HG03378 (cell line): ENCODE results near the gene C20orf204.
"Not testable (repeated sequence)": the region's sequence is repeated elsewhere in the genome, so short reads cannot be mapped to it uniquely, and the experiment has no call there.

Experiments used
- ATAC-seq: cut with Tn5 transposase; IDR thresholded peaks from one replicate; pipeline ENCODE4 v1.9.1; 2021; ENCODE audit warnings: mild to moderate bottlenecking, moderate library complexity; ENCODE audit not compliant: unreplicated experiment

Gene C20orf204, protein sequence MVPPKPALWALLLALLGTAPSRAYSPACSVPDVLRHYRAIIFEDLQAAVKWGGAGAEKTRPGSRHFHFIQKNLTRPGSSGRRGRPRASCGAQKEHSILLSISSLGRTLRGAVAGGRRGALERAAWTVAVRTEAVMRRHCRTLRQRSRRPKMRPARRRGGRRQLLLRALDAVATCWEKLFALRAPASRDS

DNA sequence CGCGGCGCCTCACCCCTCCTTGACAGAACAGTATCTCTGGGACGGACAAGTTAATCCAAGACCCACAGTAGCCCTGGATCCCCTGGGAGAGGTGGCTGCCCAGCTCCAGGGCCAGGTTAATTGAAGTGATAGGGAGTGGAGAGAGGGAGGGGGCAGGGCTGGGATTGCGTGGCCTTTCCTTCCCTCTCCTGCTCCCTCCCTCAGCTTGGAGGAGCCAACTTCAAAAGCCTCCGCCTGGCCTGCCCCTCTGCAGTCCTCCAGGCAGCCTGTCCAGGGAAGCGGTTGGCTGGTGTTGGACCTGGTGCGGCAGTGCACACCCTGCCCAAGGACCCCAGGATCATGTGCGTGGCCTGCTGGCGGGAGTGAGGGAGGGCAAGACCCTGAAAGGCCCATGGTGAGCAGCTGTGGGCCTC, at the start of gene C20orf204:
TSS of gene C20orf204 (plus strand) at position 250 of the 413 bp plus-strand sequence. CDS start at position 392, 142 bp downstream.
- no peak for ATAC-seq

DNA sequence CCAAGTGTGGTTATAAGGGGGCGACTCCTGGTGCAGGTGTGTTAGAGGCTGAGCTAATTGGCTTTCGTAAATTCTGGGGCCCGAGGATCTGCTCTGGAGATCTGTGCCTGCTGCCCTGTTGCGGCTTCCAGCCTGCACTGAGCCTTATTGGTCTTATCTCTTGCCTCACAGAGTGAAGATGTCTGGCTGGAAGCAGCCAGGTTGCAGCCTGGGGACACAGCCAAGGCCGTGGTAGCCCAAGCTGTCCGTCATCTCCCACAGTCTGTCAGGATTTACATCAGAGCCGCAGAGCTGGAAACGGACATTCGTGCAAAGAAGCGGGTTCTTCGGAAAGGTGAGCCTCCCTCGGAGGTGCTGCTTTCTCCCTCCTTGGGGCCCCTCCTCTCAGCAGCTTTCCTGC, 35.1 kb upstream of the C20orf204 start:
- ATAC-seq = no peak

GRCh38 chr20:64001607-64002011, 34.4 kb upstream of the C20orf204 start:
- no peak for ATAC-seq

DNA sequence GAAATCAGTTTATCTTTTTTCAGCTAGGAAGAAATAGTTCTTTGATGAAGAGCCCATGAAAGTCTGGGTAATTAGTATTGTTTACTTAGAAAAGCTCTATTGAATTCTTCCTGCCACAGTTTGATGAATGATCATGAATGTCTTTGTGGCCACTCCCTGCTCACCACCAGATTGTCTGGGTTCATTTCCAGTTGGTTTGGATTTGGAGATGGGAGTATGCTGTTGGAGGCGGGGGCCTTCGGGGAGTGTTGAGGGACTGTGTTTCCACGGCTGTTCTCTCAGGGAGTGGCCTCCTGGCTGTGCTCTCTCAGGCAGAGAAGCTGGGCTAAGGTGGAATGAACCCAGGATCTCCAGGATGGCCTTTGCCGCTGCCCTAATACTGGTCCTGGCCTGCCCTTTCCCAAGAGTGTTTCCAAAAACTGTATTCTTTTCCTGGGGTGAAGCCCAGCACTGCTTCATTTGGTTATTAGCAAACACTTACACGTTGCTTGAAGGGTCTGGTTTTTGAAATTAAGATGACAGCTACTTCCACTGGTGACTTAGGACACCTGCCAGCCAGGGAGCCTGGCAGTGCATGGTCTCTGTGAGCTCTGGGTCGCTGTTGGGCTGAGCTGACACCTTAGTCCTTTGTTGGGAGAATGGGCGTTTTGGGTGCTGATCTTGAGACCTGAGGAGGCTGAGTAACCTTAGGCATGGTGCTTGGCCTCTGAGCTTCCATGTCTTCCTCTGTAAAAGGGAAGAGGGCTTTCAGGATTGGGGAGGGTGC, 31.8 kb upstream of the C20orf204 start:
- ATAC-seq = no peak

- ATAC-seq = no peak
These were observed 30.6 kb upstream of the C20orf204 start for GRCh38 chr20:64005394-64005793.

DNA sequence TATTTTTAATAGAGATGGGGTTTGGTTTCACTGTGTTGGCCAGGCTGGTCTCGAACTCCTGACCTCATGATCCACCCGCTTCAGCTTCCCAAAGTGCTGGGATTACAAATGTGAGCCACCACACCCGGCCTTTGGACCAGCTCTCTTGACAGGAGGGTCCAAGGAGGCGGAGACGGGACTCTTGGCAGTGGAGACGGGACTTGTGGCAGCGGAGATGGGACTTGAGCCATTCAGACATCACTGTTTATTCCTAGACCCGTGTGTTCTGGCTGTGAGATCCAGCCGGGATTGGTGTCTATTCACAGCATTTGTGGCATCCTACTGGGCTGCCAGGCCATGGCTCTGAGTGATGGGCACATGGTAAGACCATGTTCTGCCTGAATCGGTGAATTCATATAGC, 29.5 kb upstream of the C20orf204 start:
- ATAC-seq = no peak

GRCh38 chr20:64006902-64007301, 29.1 kb upstream of the C20orf204 start:
- ATAC-seq = no peak

DNA sequence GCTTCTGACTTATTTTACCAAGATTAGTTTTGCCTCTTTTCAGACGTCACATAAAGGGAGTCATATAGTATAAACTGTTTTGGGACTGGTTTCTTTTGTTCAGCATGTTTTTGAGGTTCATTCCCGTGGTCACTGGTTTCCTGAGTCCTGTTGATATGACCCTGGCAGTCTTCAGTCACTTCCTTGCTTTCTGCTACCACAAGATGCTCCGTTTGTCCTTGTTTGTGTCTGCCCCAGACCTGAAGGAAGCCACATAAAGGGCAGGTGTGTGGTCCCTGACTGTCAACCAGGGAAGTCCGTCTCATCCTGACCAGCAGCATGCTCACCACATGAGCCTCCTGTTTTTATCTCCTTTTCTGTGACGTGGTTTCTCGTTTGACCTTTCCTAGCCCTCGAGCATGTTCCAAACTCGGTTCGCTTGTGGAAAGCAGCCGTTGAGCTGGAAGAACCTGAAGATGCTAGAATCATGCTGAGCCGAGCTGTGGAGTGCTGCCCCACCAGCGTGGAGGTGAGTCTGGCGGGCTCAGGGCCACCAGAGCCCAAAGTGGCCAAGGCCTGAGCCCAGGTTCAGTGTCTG, 26.1 kb upstream of the C20orf204 start:
- no peak for ATAC-seq

DNA sequence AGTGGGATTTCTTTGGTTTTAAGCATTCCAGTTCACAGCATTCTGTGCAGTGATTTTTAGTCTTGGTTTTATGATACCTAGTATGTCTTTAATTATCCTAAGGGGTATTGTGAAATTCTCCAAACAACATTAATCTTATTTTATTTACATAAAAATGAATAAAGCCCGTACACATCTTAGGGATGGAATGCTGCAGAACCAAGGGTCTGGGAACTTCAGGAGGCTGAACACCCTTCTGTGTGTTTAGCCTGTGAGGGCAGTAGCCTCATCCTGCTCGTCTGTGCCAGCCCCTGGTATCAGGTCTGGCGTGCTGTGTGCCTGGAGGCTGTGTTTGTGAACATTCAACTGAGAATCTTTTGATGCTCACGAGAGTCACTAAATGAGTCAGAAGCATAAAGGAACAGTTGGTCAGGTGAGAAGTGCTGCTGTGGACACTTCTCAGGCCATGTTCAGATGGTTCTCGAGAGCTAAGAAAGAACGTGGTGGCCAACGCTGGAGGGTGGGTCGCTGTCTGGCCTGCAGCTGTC, 25.2 kb upstream of the C20orf204 start:
- no peak for ATAC-seq

- ATAC-seq = no peak
These were observed 24.6 kb upstream of the C20orf204 start for GRCh38 chr20:64011366-64011779.

DNA sequence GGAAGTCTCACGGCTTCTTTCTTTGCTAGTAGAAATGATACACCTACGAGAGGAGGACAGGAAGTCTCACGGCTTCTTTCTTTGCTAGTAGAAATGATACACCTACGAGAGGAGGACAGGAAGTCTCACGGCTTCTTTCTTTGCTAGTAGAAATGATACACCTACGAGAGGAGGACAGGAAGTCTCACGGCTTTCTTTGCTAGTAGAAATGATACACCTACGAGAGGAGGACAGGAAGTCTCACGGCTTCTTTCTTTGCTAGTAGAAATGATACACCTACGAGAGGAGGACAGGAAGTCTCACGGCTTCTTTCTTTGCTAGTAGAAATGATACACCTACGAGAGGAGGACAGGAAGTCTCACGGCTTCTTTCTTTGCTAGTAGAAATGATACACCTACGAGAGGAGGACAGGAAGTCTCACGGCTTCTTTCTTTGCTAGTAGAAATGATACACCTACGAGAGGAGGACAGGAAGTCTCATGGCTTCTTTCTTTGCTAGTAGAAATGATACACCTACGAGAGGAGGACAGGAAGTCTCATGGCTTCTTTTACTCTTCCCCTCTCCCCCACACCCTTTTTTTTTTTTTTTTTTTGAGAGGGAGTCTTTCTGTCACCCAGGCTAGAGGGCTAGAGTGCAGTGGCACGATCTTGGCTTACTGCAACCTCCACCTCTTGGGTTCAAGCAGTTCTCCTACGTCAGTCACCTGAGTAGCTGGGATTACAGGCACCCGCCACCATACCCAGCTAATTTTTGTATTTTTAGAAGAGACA, 23.4 kb upstream of the C20orf204 start:
- ATAC-seq = not testable (repeated sequence)

GRCh38 chr20:64015635-64016034, 20.3 kb upstream of the C20orf204 start:
- ATAC-seq = no peak

GRCh38 chr20:64021124-64021975, 14.6 kb upstream of the C20orf204 start:
- no peak for ATAC-seq

GRCh38 chr20:64022671-64023360, 13.2 kb upstream of the C20orf204 start:
- ATAC-seq = no peak

- no peak for ATAC-seq
These were observed 12.4 kb upstream of the C20orf204 start for GRCh38 chr20:64023361-64024140.

GRCh38 chr20:64024141-64024990, 11.6 kb upstream of the C20orf204 start:
- no peak for ATAC-seq

- ATAC-seq = no peak
These were observed 10.7 kb upstream of the C20orf204 start for GRCh38 chr20:64025101-64025825.
